Left kidney (tissue), 2 donors: ENCODE measurements around the gene CCBE1. TPM values are rescaled to one million over a fixed set of nuclear protein-coding genes. Genes with fewer than 3 reads are reported as not detected.
"Not testable (repeated sequence)": the region's sequence is repeated elsewhere in the genome, so short reads cannot be mapped to it uniquely, and the experiment has no call there.

Source experiments
- DNase-seq: peaks from one replicate; pipeline ENCODE4 v3.0.0-alpha.2; 2013
- polyA plus RNA-seq: library from polyadenylated mRNA; unstranded; fragments of 120-200 nt; gene quantifications from one replicate; pipeline ENCODE4 v1.2.1, GENCODE V29; 2013; ENCODE audit not compliant: insufficient read length

CCBE1 gene
- polyA plus RNA-seq, 1 donor: 31.5 TPM

DNA sequence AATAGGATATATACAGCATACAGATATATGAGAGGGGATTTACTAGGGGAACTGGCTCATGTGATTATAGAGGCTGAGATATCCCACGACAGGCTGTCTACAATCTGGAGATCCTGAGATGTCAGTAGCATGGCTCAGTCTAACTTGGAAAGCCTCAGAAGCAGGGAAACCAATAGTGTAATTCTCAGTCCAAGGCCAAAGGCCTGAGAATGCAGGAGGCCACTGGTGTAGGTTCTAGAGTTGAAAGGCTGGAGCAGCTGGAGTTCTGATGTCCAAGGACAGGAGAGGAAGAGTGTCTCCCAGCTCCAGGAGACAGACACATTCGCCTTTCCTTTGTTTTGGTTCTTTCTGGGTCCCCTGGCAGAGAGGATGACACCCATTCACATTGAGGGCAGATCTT, 20.1 kb upstream of the CCBE1 start:
- no peak for DNase-seq

DNA sequence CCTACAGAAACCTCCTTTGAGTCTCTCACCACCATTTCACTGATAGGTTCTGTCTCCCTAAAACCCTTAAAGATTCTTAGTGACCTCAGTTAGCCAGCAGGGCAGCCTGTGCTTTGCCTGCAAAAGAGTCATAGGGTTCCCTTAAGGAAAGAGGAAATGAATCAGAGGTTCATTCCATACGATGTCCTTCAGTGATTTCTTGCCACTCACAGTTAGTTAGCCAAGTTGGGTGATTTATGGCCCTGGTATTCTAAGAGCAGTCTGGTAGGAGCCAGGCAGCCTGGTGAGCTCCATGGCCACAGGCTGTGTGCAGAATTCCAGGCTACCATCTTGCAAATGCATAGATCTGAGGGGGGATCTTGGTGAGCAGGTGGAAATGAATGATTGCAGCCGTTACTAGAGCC, 18.7 kb upstream of the CCBE1 start:
- no peak for DNase-seq

DNA sequence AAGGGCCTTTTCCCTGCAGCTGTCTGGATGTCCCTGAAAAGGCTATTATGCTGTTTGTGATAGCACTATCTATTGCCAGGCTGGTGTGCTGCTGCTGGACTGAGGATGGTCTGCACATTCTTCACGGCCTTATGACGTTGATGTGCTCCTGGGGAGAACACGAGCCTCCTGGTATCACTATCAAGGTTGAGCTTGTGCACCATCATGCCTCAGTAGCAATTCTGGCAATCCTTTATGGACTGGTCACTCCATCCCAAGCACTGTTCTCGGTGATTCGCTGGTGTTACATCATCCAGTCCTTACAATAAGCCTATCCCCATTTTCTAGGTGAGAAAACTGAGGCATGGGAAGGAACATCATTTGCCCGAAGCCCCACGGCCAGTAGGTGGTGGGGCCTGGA, 18.2 kb upstream of the CCBE1 start:
- no peak for DNase-seq

DNA sequence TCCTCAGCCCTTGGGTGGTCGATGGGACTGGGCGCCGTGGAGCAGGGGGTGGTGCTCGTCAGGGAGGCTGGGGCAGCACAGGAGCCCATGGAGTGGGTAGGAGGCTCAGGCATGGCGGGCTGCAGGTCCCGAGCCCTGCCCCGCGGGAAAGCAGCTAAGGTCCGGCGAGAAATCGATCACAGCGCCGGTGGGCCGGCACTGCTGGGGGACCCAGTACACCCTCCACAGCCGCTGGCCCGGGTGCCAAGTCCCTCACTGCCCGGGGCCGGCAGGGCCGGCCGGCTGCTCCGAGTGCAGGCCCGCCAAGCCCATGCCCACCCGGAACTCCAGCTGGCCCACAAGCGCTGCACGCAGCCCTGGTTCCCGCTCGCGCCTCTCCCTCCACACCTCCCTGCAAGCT, 16.9 kb upstream of the CCBE1 start:
- DNase-seq: not testable (repeated sequence)

DNA sequence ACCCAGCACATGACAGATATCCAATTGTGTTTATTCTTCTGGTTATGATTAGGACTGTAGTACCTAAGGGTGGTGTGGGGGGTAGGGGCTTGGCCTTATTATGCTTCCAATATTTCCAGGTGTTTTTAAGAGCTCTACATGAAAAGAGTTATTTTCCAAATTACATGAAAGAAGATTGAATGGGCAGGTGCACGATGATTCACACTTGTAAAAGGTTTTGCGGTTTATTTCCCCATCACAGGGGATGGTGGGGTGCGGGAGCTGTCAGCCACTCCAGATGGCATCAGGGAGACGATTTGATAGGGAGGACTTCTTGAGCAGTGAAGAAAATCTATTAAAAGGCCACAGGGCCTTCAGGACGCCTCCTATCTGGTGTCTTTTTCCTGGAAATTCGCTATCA, 15.1 kb upstream of the CCBE1 start:
- no peak for DNase-seq

DNA sequence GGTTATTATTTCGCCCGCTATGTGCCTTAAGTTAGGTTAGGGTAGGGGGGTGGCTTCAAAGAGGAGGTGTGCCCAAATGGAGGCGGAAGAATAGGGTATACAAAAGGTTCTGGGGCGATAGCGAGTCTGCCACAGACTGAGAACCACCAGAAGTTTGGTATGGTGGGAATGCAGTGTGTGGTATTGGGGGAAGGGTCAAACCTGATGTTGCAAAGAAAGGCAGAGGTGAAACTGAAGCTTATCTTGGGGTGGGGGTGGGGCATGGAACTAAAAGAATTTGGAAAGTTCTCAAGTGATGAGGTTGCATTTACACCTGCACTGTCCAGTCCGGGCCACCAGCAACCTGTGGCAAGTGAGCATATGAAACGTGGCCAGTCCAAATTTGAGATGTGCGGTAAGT, 11.8 kb upstream of the CCBE1 start:
- DNase-seq: no peak

DNA sequence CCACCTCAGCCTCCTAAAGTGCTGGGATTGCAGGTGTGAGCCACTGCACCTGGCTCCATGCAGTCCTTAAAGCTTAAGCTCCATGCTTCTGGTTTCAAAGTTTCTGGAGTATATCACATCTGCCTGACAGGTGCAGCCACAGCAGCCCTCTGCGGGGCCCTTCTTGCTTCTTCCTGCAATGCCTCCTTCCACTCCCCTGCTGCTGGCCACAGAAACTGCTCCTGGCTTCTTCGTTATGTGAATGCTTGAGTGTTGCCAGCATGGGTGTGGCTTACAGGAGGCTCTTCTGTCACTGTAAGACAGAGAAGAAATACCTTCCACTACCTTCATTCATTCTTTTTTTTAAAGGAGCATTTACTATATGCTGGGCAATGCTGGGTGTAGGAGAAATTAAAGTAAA, 10.1 kb upstream of the CCBE1 start:
- DNase-seq: no peak

DNA sequence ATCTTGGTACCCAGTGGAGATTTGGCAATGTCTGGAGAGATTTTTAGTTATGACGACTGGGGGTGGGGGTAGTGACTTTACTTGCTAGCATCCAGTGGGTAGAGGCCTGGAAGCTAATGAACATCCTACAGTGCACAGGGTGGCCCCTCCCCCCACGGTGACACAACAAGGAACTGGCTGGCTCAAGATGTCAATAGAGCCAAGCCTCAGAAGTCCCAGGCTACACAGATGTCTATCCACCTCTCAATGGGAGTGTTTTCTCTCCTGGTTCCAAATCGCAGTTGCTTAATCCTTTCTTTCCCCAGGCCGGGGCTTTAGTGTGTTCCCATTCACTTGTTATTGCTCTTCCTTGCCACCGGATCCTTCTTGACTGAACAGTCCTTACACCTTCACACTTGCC, 9.3 kb upstream of the CCBE1 start:
- DNase-seq: no peak

DNA sequence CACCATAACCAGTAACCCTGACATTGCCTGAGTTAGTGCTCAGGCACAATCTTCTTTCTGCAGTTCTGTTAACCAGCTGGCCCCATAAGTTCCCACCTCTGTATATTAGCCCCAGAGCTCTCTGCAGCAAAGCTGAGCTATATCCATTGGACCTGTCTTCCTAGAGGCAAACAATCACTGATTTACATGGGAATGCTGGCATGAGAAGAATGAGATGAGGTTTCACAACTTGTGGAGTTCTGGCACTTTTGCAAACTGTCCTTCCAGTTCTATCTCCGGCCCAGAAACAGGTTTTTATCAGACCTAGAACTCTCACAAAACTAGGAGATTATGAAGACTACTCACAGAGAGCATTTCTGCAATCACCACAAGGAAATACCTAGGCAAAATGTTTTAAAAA, 7.9 kb upstream of the CCBE1 start:
- no peak for DNase-seq

DNA sequence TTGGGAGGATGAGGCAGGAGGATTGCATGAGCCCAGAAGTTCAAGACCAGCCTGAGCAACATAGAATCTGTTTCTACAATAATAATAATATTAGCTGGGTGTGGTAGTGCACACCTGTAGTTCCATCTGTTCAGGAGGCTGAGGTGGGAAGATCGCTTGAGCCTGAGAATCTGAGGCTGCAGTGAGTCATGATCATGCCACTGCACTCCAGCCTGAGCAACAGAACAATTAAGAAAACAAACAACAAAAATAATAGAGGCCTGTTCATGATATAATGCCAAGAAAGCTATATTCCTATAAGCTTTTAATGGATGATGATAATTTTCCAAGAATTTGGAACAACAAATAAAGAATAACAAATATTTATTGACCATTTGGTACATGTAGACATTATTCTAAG, 6.9 kb upstream of the CCBE1 start:
- no peak for DNase-seq

DNA sequence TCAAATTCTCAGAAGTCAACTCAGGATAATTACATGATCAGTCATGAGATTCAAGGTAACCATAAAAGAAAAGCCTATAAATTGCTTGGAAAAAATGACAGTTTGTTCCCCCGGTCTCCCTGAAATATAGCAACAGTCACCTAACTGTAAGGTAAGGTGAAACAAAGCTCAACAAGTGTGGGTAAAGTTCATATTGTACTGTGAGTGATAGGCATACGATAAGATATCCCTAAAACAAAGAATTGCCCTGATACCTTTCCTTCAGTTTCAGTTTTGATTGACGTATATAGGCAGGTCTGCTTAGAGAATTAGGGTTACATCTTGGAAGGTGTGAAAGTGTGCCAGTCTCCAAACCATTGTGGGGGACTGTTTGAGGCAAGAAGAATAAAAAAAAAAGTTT, 4.0 kb upstream of the CCBE1 start:
- DNase-seq: no peak

DNA sequence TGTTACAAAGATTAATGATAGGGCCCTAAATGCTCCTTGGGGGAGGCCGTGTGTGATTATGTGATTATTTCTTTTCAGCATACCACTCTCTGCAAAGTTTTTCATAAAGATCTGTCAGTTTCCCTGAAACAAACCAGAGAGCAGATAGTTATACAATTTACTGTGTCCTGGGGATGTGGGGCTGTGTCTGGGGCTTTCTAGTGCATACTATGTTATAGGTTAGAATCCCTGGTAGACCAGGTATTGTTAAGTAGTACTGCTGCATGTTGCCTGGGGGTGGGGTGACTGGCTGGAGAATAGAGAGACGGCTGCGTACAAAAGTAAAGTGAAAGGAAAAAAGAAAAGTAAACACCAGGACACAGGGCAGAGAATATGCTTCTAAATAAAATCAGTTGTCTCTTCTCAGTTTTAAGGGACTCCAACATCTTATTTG, 3.3 kb upstream of the CCBE1 start:
- no peak for DNase-seq

DNA sequence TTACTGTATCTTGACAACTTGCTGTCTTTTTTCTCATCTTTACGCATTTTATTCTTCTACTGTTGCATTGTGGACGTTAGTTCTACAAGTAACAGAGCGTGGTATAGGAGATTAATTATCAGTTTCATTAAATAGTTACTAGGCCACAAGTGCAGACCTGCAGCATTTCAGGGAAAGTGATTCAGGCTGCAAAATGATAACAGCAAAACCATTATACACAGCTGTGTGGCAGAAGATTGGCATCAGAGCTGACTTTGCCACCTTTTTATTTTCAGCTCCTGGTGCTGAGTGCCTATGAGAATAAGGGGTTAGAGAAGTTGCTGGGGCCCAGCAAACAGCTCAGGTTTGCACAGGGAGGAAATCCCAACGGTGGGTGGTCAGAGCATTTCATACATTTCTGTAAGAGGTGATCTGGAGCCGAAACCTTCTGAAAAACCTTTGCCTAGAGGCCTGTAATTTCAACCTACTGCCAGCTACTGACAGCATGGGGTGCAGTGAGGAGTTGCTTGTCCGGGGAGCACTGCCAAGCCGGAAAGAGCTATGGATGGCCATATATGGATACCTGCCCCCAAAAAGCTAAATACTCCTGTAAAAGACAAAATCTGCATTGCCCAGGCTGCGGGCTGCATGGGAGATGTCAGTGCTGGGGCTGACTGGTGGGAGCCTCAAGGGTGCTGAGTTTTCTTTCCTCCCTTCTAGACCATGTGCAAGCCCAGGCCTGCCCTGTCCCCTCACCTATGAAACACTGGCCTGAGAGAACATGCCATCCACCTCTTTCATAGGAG, 2.7 kb upstream of the CCBE1 start:
- DNase-seq: no peak

DNA sequence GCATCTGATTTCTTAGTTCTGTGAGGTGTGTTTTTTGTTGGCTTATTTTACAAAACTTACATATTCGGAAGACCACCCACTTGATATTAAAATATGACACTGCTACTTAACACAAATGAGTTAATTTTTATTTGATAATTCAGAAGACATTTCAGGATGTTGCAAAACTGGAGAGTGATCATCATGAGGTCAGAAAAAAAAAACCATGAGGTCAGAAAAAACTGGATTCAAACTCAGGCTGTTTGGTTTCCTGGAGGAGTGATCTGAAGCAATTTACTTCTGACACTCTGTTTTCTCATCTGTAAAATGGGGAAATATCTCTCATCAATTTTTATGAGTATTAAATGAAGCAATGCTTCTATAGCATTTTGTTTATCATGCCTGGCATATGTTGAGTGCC, 1.8 kb upstream of the CCBE1 start:
- no peak for DNase-seq

DNA sequence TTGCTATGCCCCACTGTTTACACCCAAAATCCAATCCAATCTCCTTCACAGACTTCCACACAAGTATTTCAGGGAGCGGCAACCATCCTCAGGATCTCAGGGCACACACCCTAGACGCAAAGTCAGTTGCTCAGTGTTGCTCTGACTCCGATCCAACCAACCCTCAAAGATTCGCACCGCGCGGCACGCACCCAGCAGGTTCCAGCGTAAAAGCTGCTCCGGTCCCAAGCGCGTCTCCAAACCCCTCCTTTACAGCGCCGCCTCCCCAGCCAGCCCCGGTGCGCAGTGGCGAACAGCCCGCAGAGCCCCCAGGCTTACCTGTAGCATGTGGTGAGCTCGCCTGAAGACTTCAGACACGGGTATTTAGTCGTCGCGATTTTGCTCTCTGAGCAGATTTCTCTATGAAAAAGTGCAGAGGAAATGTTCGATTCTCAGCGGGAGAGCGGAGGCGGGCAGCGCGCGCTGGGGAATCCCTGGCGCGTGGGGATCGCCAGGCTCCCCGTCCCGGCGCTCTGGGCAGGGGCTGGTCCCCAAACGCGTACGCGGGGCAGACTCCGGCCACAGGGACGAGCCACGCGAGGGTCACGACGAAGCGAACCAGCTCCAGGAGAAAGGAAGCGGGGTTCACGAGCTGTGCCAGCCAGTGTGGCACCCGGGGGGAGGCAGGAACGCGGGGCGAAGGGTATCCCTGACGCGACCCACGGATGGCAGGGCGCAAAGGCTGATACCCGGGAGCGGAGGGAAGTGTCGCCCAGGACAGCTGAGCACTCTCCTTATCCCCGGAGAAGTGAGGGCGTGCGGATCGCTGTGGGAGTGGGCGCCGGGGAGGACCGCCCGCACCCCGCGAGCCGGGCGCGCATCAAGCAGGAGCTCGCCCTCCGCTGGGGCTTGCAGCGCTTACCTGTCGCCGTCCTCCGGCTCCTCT, 650 bp downstream of the CCBE1 start:
- no peak for DNase-seq

DNA sequence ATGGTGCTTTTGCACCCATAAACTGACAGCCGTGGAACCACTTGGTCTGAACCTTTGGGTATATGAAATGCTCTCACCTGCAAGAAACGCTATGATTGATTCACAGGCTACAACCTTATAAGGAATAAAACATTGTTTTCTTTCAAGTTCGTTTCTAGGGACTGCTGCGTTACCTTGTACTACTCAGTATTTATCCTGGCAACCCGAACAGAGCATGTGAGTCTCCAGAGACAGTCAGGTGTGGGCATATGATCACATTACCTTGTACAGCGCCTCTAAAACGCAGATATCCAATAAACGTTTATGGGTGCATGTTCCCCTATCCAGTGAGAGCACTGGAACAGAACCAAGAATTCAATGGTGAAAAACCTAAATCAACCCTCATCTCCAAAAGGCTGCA, 1.7 kb downstream of the CCBE1 start:
- DNase-seq: no peak

DNA sequence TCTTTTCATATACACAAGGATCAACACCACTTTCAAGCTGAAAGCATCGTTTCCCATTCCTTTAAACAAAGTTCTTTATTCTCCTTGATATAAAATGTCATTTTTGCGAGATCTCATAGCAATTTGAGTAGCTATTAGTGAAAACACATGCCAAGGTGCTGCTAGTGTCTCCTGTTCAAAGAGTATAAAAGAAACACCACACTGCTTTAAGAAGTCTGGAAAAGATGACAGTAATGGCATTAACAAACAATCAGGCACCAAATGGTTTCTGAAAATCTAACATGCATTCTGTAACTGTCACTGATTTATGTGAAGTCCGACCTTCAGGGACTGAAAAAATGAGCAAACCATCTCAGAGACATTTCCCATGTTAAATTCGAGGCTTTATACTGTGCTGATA, 2.4 kb downstream of the CCBE1 start:
- no peak for DNase-seq

DNA sequence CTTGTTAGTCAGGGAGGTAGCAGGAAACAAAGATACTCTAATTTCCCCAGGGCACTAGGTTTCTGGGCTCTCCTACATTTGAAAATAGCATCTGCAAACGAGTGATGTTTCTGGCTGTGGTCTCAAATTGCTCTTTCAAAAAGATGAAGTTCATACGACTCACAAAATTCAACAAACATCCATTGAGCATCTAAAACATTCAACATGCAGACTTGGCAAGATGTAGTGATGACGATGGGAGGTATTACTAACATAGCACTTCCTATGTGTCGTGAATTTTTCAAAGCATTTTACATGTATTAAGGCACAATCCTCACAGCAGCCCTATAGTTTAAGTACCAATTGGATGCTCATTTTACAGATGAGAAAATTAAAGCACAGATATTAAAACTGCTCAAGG, 5.2 kb downstream of the CCBE1 start:
- DNase-seq: no peak

DNA sequence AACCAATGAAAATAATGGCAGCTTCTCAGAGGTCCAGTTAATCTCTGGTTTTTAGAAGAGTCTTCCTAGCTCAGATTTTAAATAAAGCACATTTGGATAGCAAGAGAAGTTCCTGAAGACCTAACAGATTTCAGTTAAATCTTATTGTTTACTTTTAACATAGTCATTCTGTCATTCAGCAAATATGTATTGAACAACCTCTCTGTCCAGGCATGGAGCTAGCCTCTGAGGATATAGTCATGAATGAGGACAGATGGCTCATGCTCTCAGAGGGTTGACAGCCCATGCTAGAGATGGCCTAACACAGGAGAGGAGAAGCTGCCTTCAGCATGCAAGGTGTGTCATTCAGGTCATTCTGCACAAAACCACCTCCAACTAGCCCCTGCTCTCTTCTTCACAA, 6.2 kb downstream of the CCBE1 start:
- no peak for DNase-seq

DNA sequence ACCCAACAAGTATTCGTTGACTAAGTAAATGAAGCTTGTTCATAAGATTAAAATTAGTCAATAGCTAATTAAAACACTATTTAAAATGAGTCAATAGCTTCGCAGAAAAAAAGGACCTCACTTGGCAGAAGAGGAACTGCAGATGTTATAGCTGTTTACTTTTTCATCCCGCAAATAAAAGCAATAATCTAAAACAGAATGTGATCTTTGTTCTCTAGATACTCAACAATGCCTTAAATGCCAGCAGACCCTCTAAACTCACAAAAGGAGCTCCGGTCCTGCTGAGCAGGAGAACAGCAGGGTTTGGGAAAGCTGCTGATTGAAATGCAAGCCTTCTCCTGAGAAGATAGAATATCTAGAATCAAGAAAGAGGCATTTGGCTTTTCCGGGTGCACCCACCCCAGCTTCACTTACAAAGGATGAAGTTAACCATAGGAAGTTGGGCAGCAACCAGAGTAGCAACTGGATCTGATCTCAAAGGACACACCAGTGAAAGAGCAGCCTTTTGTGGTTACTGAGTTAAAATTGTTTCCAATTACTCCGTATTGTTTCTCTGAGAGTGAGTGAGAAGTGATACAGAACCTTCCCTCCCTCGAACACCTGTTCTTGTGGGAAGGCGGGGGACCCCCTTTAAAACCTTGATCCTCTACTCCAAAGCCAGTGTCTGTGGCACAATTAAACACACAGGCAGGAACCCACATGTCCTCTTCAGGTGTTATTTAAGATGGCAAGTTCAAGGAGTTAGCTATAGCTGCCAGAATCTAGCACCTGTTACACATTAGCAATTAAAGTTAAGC, 6.8 kb downstream of the CCBE1 start:
- no peak for DNase-seq

DNA sequence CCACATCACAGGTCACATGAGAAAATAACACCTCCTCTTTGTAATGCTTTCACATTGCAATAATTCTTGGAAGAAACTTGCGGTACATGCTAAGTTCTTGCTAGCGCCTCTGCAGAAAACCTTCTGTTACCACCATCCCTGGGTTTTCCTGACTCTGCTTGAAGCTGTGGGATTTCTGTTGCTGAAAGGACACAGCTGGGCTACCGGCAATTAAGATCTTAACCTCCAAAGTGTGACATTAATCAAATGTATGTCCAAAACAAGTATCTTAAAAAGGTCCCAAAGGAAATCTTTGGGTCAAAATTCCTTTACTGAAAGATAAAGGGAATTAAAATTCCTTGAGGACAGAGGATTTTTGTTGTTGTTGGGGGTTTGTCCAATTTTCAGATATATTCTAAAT, 7.5 kb downstream of the CCBE1 start:
- no peak for DNase-seq

DNA sequence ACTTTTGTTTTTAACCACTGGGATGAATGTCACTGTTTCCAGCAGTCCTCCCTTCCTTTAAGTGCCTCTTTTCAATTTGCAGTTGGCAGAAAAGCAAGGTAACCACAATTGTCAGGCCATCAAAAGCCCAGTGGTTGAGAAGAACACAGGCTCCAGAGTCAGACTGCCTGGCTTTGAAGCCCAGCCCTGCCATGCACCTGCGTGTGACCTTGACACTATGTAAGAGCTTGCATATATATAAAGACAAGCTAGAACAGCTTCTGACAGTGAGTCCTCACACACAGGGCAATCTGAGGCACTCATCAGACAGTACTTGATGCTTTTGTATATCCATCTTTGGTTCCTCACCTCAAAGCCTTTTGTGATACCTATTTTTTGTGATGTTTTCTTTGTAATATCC, 11.0 kb downstream of the CCBE1 start:
- DNase-seq: no peak

DNA sequence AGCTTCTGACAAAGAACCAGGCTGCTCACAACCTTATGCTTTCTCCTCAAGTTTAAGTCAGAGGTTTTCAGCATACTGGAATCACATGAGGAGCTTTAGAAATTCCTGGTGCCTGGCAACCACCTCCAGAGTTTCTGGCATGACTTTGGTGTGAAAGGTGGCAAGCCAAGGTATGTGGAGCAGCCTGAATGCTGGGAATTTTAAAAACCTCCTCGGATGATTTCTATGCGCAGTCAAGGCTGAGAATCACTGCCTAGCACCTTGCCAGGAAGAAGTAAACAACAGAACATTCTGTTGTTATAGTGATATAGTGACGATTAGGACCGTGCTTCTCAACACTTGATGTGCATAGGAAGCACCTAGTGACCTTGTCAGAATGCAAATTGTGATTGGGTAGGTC, 11.7 kb downstream of the CCBE1 start:
- DNase-seq: no peak
